Breast epithelium (tissue), 3 donors: ENCODE results near the gene NFATC3.

ENCODE experiments used
- CTCF ChIP-seq, 3 donors: fragments of 450-650 bp; IDR thresholded peaks; one replicate each; pipeline ENCODE4 v1.5.1; 2016 to 2017; ENCODE audit warnings: antibody characterized with exemption in 3 of 3, mild to moderate bottlenecking in 3 of 3, moderate library complexity in 3 of 3
- POLR2A ChIP-seq: fragments of 450-650 bp; IDR thresholded peaks from one replicate; pipeline ENCODE4 v1.6.1; 2016; ENCODE audit warnings: antibody characterized with exemption, mild to moderate bottlenecking, moderate library complexity

GRCh38 chr16:68088130-68088972, 3.2 kb downstream of the NFATC3 start:
- TF ChIP-seq POLR2A (no peak), CTCF (IDR thresholded peaks at IDR 0.05) (no peak)
